ENCODE data around the gene BUB1B. TPM values are rescaled to one million over a fixed set of nuclear protein-coding genes. Genes with fewer than 3 reads are reported as not detected.

The BUB1B gene
- total RNA-seq, 1 experiment from 2014 or later: 92.9 TPM

DNA sequence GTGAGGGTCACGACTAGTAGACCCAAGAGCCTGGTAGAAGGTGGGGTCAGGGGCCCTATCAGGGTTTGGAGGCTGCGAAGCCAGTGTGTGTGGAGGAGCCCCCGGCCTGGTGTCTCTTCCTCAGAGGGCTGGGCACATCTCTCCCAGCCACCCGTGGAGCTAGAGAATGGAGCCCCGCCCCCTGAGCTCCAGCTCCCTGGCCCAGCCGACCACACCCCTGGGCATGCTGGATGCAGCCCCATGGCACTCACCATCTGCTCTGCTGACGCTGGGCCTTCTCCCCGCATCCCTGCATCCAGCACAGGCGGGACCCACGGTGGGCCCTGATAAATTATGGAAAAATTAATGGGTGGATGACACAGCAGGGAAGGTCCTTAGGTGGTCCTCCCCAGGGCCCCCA, 104.5 kb downstream of the BUB1B start (continued):
- no peak for TF ChIP-seq CTCF (IDR thresholded peaks at IDR 0.05 in 2 of 3, conservative IDR thresholded peaks at IDR 0.05 in 1 of 3; ENCODE audit: borderline replicate concordance in 1 of 3, insufficient read depth in 1 of 3, low read depth in 2 of 3, low read length in 2 of 3)

GRCh38 chr15:40265875-40266274, 105.0 kb downstream of the BUB1B start:
- no TSS peak for BruUV-seq (replicated peaks)
- Histone ChIP-seq H3K9me3 (ENCODE audit: control insufficient read depth in 1 of 2, insufficient read depth in 1 of 2, low read depth in 1 of 2, low read length in 2 of 2) (no peaks in the 10 kb centered on the region), H3K4me2 (ENCODE audit: low read length) (peak overlapping the region; percentile 69; the same call in 1 of the 2 replicates), H3K4me1 (ENCODE audit: control insufficient read depth in 1 of 2, insufficient read depth in 2 of 2, low read length in 2 of 2) (peaks cover 17 to 28% of the 10 kb centered on the region in 2 experiments), H3K9me2 (ENCODE audit: insufficient read depth) (no peaks in the 10 kb centered on the region), H4K20me1 (ENCODE audit: insufficient read depth) (no peaks in the 10 kb centered on the region), H3K27ac (ENCODE audit: low read depth, low read length) (peak overlapping the region; percentile 57), H3K27me3 (ENCODE audit: insufficient read depth, low read length) (no peaks in the 10 kb centered on the region), H3K36me3 (ENCODE audit: control insufficient read depth in 1 of 2, insufficient read depth in 2 of 2, low read length in 2 of 2) (peaks cover 0 to 3% of the 10 kb centered on the region in 2 experiments; a peak in 1 of 4 replicates), H3K4me3 (replicated peaks in 1 of 2; ENCODE audit: low read depth in 1 of 2, low read length in 2 of 2) (no peak overlapping the region), H3K9ac (ENCODE audit: low read length) (no peak overlapping the region), H2AFZ (ENCODE audit: low read depth, low read length, poor library complexity, severe bottlenecking) (no peak overlapping the region), H3K79me2 (ENCODE audit: insufficient read depth, low read length) (no peaks in the 10 kb centered on the region)
- ChIA-PET RAD21 (ENCODE audit: low non-redundant PET in 1 of 2, low total read pairs in 2 of 2, uncharacterized antibody in 2 of 2, unreplicated experiment in 2 of 2) (no interaction called here), POLR2A (no interaction called here), CTCF (no interaction called here)
- intact Hi-C loops (cut with micrococcal nuclease): no loop called here
- ATAC-seq (no peak), DNase-seq (ENCODE audit: low read depth, low spot score) (no peak)
- TF ChIP-seq SRF (IDR thresholded peaks at IDR 0.05; ENCODE audit: low read depth) (no peak), EZH2phosphoT487 (IDR thresholded peaks at IDR 0.05; ENCODE audit: borderline replicate concordance) (no peak), ATF3 (IDR thresholded peaks at IDR 0.05) (no peak), CBX3 (IDR thresholded peaks at IDR 0.05; ENCODE audit: low read depth) (no peak), ZFX (IDR thresholded peaks at IDR 0.05) (no peak), REST (IDR thresholded peaks at IDR 0.05; ENCODE audit: low read depth) (no peak), TCF7L2 (IDR thresholded peaks at IDR 0.05; ENCODE audit: borderline replicate concordance, extremely low read depth, insufficient read depth, insufficient read length) (no peak), CEBPB (IDR thresholded peaks at IDR 0.05; ENCODE audit: low read depth) (no peak), FOSL1 (IDR thresholded peaks at IDR 0.05; ENCODE audit: low read depth) (no peak), CTCF (IDR thresholded peaks at IDR 0.05 in 2 of 3, conservative IDR thresholded peaks at IDR 0.05 in 1 of 3; ENCODE audit: borderline replicate concordance in 1 of 3, insufficient read depth in 1 of 3, low read depth in 2 of 3, low read length in 2 of 3) (no peak), YY1 (IDR thresholded peaks at IDR 0.05; ENCODE audit: extremely low read depth, insufficient replicate concordance, low read depth, low read length) (no peak), JUND (IDR thresholded peaks at IDR 0.05) (no peak), SP1 (IDR thresholded peaks at IDR 0.05; ENCODE audit: low read depth) (no peak)
- TF ChIP-seq, protein P1, sequence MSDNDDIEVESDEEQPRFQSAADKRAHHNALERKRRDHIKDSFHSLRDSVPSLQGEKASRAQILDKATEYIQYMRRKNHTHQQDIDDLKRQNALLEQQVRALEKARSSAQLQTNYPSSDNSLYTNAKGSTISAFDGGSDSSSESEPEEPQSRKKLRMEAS (IDR thresholded peaks at IDR 0.05): no peak

Data from HCT116 (cell line).